HepG2 (cell line): ENCODE data around the gene PACS2. TPM values are rescaled to one million over a fixed set of nuclear protein-coding genes. Genes with fewer than 3 reads are reported as not detected.

Experiments used
- CAMTA2 ChIP-seq: sonication (generic); formaldehyde crosslinking; IDR thresholded peaks from 2 replicates; pipeline ENCODE4 v1.4.0; 2020; ENCODE audit warnings: mild to moderate bottlenecking, missing genetic modification reagents, borderline replicate concordance
- CENPT ChIP-seq: sonication (generic); formaldehyde crosslinking; IDR thresholded peaks from 2 replicates; pipeline ENCODE4 v1.8.0; 2022; ENCODE audit warnings: low read depth, mild to moderate bottlenecking, moderate library complexity, missing genetic modification reagents
- GZF1 ChIP-seq: sonication (generic); formaldehyde crosslinking; IDR thresholded peaks from 2 replicates; pipeline ENCODE4 v1.5.1; 2020; ENCODE audit warnings: mild to moderate bottlenecking, missing genetic modification reagents
- HNRNPUL1 ChIP-seq: fragments of 200-400 bp; formaldehyde crosslinking; IDR thresholded peaks from 2 replicates; pipeline ENCODE4 v1.6.1; 2017; ENCODE audit warnings: low read depth, mild to moderate bottlenecking, low read length, moderate library complexity
- IKZF1 ChIP-seq: fragments of 450-650 bp; IDR thresholded peaks from 2 replicates; pipeline ENCODE4 v1.7.1; 2016
- KDM5B ChIP-seq: sonication (generic); formaldehyde crosslinking; IDR thresholded peaks from 2 replicates; pipeline ENCODE4 v1.4.0; 2020; ENCODE audit warnings: missing genetic modification reagents, mild to moderate bottlenecking, borderline replicate concordance
- KLF12 ChIP-seq: sonication (generic); formaldehyde crosslinking; IDR thresholded peaks from 2 replicates; pipeline ENCODE4 v1.4.0; 2020; ENCODE audit warnings: missing genetic modification reagents, borderline replicate concordance
- NR2F1 ChIP-seq, 2 experiments: fragments of 450-650 bp in 1 of 2; formaldehyde crosslinking in 1 of 2; IDR thresholded peaks; 2 replicates each; pipeline versions ENCODE4 v1.5.0 to v1.6.1; 2016 to 2020; ENCODE audit warnings: mild to moderate bottlenecking in 1 of 2, missing compliant biosample characterization in 1 of 2, missing genetic modification reagents in 1 of 2, moderate library complexity in 1 of 2
- NR2F2 ChIP-seq: IDR thresholded peaks from 2 replicates; pipeline ENCODE4 v1.6.1; 2012; ENCODE audit warnings: low read depth, inconsistent platforms, borderline replicate concordance
- POGZ ChIP-seq: sonication (generic); formaldehyde crosslinking; IDR thresholded peaks from 2 replicates; pipeline ENCODE4 v1.4.0; 2020; ENCODE audit warnings: mild to moderate bottlenecking, missing genetic modification reagents
- RERE ChIP-seq: IDR thresholded peaks from 2 replicates; pipeline ENCODE4 v1.6.1; 2016; ENCODE audit warnings: low read depth, missing genetic modification reagents, missing compliant biosample characterization
- SAFB2 ChIP-seq: sonication (generic); formaldehyde crosslinking; IDR thresholded peaks from 2 replicates; pipeline ENCODE4 v1.5.1; 2020; ENCODE audit warnings: missing genetic modification reagents, low read depth, mild to moderate bottlenecking, borderline replicate concordance
- SNAI1 ChIP-seq: sonication (generic); formaldehyde crosslinking; IDR thresholded peaks from 2 replicates; pipeline ENCODE4 v1.5.0; 2020; ENCODE audit warnings: mild to moderate bottlenecking, missing genetic modification reagents, borderline replicate concordance
- TBX3 ChIP-seq: fragments of 450-650 bp; IDR thresholded peaks from 2 replicates; pipeline ENCODE4 v1.6.1; 2017; ENCODE audit warnings: antibody characterized with exemption, mild to moderate bottlenecking, inconsistent platforms, borderline replicate concordance
- UBTF ChIP-seq: sonication (generic); formaldehyde crosslinking; IDR thresholded peaks from 2 replicates; pipeline ENCODE4 v1.4.0; 2020; ENCODE audit warnings: mild to moderate bottlenecking, missing genetic modification reagents
- ZNF282 ChIP-seq: fragments of 450-650 bp; IDR thresholded peaks from 2 replicates; pipeline ENCODE4 v1.6.1; 2018; ENCODE audit not compliant: partially characterized antibody
- ZNF337 ChIP-seq: sonication (generic); formaldehyde crosslinking; IDR thresholded peaks from 2 replicates; pipeline ENCODE4 v1.5.1; 2020; ENCODE audit warnings: missing genetic modification reagents, low read depth, mild to moderate bottlenecking, borderline replicate concordance
- ZNF562 ChIP-seq: sonication (generic); formaldehyde crosslinking; IDR thresholded peaks from 2 replicates; pipeline ENCODE4 v1.8.0; 2022; ENCODE audit warnings: missing genetic modification reagents, borderline replicate concordance
- ZNF777 ChIP-seq: sonication (generic); formaldehyde crosslinking; IDR thresholded peaks from 2 replicates; pipeline ENCODE4 v1.4.0; 2020; ENCODE audit warnings: missing genetic modification reagents
- ZNF782 ChIP-seq: sonication (generic); formaldehyde crosslinking; IDR thresholded peaks from 2 replicates; pipeline ENCODE4 v1.4.0; 2020; ENCODE audit warnings: missing genetic modification reagents, mild to moderate bottlenecking, borderline replicate concordance
- ZNF891 ChIP-seq: sonication (generic); formaldehyde crosslinking; IDR thresholded peaks from 2 replicates; pipeline ENCODE4 v1.5.0; 2020; ENCODE audit warnings: mild to moderate bottlenecking, missing genetic modification reagents
- ZSCAN12 ChIP-seq: sonication (generic); formaldehyde crosslinking; IDR thresholded peaks from 2 replicates; pipeline ENCODE4 v1.9.0; 2021; ENCODE audit warnings: mild to moderate bottlenecking, missing genetic modification reagents
- polyA plus RNA-seq, 8 experiments: library from polyadenylated mRNA; depleted of rRNA in 3 of 8; stranded (reverse) in 7 of 8; unstranded in 1 of 8; fragments of >200 nt; fragmentation: Illumina TruSeq in 4 of 8; extraction: Trizol in 4 of 8; gene quantifications; 2 replicates each; pipeline versions ENCODE4 v1.2.1 to v1.2.3, GENCODE V29; 2011 to 2016; ENCODE audit warnings: low read depth in 4 of 8, missing spikeins in 1 of 8, mixed read lengths in 1 of 8; ENCODE audit not compliant: insufficient read depth in 1 of 8
- total RNA-seq, 5 experiments: library from RNA; depleted of rRNA; stranded (reverse); fragments of >200 nt; fragmentation: Illumina TruSeq; extraction: Trizol; gene quantifications; 2 replicates each; pipeline ENCODE4 v1.2.3, GENCODE V29; 2016; ENCODE audit warnings: low read depth in 1 of 5

PACS2 gene
- total and polyA plus RNA-seq, 2 of the 13 experiments (the other 11 are each of a cell fraction or from before 2014, with no cell fraction given), result 23.6 to 27.6 TPM

GRCh38 chr14:105313381-105314286, 914 bp upstream of the PACS2 start (continued):
- TF ChIP-seq ZNF782 (0 out of 2 replicates have a peak, but pooled peaks have one; percentile 32), CAMTA2 (CRISPR knock-in tag) (no peak), GZF1 (CRISPR knock-in tag) (no peak), KLF12 (CRISPR knock-in tag) (0 out of 2 replicates have a peak, but pooled peaks have one; percentile 39), ZNF282 (no peak), ZSCAN12 (CRISPR knock-in tag) (no peak), UBTF (CRISPR knock-in tag) (0 out of 2 replicates have a peak, but pooled peaks have one; percentile 28), IKZF1 (no peak), ZNF777 (peak; percentile 35; the same call in 1 of the 2 replicates), SNAI1 (no peak), NR2F1 (CRISPR knock-in tag; IDR thresholded peaks at IDR 0.05) (no peak), HNRNPUL1 (no peak), ZNF562 (CRISPR knock-in tag) (no peak), CENPT (no peak), POGZ (CRISPR knock-in tag) (0 out of 2 replicates have a peak, but pooled peaks have one; percentile 22), RERE (CRISPR knock-in tag) (no peak), NR2F2 (no peak), SAFB2 (CRISPR knock-in tag) (0 out of 2 replicates have a peak, but pooled peaks have one; percentile 42), TBX3 (no peak), KDM5B (CRISPR knock-in tag) (no peak), ZNF337 (CRISPR knock-in tag) (no peak), ZNF891 (CRISPR knock-in tag) (no peak)
